Neuronal stem cell (in vitro differentiated cells): Measurements from ENCODE around the gene CDC42EP3.

Experiments used
- DNase-seq: peaks from one replicate; pipeline ENCODE4 v3.0.0-alpha.2; 2013; ENCODE audit warnings: low spot score
- H2AFZ ChIP-seq: one replicate; pipeline ENCODE4 v1.6.1; 2013; ENCODE audit warnings: mild to moderate bottlenecking, low read length, inconsistent platforms
- H2AK5ac ChIP-seq: 2 replicates; pipeline ENCODE4 v1.6.1; 2013; ENCODE audit warnings: low read depth, mild to moderate bottlenecking, inconsistent platforms, low read length, moderate library complexity, mixed read lengths
- H2BK120ac ChIP-seq: 2 replicates; pipeline ENCODE4 v1.6.1; 2013; ENCODE audit warnings: low read depth, mild to moderate bottlenecking, inconsistent platforms, low read length, moderate library complexity, mixed read lengths
- H2BK12ac ChIP-seq: one replicate; pipeline ENCODE4 v1.6.1; 2013; ENCODE audit warnings: low read length, inconsistent platforms
- H2BK15ac ChIP-seq: 2 replicates; pipeline ENCODE4 v1.6.1; 2013; ENCODE audit warnings: mild to moderate bottlenecking, low read length, inconsistent platforms, mixed read lengths
- H2BK5ac ChIP-seq: one replicate; pipeline ENCODE4 v1.6.1; 2013; ENCODE audit warnings: inconsistent platforms, mild to moderate bottlenecking, low read length, moderate library complexity
- H3K14ac ChIP-seq: one replicate; pipeline ENCODE4 v1.6.1; 2013; ENCODE audit warnings: low read length, inconsistent platforms
- H3K18ac ChIP-seq: 2 replicates; pipeline ENCODE4 v1.6.1; 2013; ENCODE audit warnings: low read length, inconsistent platforms
- H3K23ac ChIP-seq: 2 replicates; pipeline ENCODE4 v1.6.1; 2013; ENCODE audit warnings: low read depth, mild to moderate bottlenecking, mixed read lengths, low read length, inconsistent platforms; ENCODE audit not compliant: poor library complexity
- H3K27ac ChIP-seq: replicated peaks from 3 replicates; pipeline ENCODE4 v1.5.1; 2013; ENCODE audit warnings: low read length, inconsistent platforms
- H3K27me3 ChIP-seq, 3 experiments: 2 replicates each; pipeline ENCODE4 v1.6.1; 2013; ENCODE audit warnings: low read length in 3 of 3, mild to moderate bottlenecking in 2 of 3, inconsistent platforms in 1 of 3, low read depth in 1 of 3, mixed read lengths in 1 of 3, moderate library complexity in 1 of 3; ENCODE audit not compliant: control insufficient read depth in 3 of 3, insufficient read depth in 3 of 3
- H3K36me3 ChIP-seq, 2 donors: replicated peaks in 1 of 2; 2 replicates each; pipeline ENCODE4 v1.6.1; 2013; ENCODE audit warnings: low read length in 2 of 2; ENCODE audit not compliant: control insufficient read depth in 2 of 2, insufficient read depth in 2 of 2
- H3K4ac ChIP-seq: 2 replicates; pipeline ENCODE4 v1.6.1; 2013; ENCODE audit warnings: inconsistent platforms, mild to moderate bottlenecking, low read length, moderate library complexity
- H3K4me1 ChIP-seq, 2 donors: 1 replicate in 1 of 2; 2 replicates in 1 of 2; pipeline ENCODE4 v1.6.1; 2013; ENCODE audit warnings: low read length in 2 of 2, low read depth in 1 of 2; ENCODE audit not compliant: control insufficient read depth in 2 of 2, insufficient read depth in 1 of 2
- H3K4me2 ChIP-seq: one replicate; pipeline ENCODE4 v1.6.1; 2013; ENCODE audit warnings: mild to moderate bottlenecking, low read length, inconsistent platforms; ENCODE audit not compliant: insufficient read depth, poor library complexity, severe bottlenecking
- H3K4me3 ChIP-seq, 2 donors: 2 replicates each; pipeline ENCODE4 v1.5.1; 2013; ENCODE audit warnings: low read length in 2 of 2, mild to moderate bottlenecking in 2 of 2, inconsistent platforms in 1 of 2, moderate library complexity in 1 of 2
- H3K79me1 ChIP-seq: one replicate; pipeline ENCODE4 v1.6.1; 2013; ENCODE audit warnings: low read depth, mild to moderate bottlenecking, inconsistent platforms, low read length, moderate library complexity
- H3K9ac ChIP-seq: one replicate; pipeline ENCODE4 v1.6.1; 2013; ENCODE audit warnings: mild to moderate bottlenecking, low read depth, low read length, inconsistent platforms; ENCODE audit not compliant: poor library complexity
- H3K9me3 ChIP-seq, 2 donors: replicated peaks in 1 of 2; 2 replicates each; pipeline versions ENCODE3 to v1.6.1; 2013; ENCODE audit warnings: low read length in 2 of 2, mild to moderate bottlenecking in 2 of 2, inconsistent platforms in 1 of 2, low read depth in 1 of 2, mixed read lengths in 1 of 2, moderate library complexity in 1 of 2; ENCODE audit not compliant: control insufficient read depth in 2 of 2, insufficient read depth in 1 of 2
- H4K8ac ChIP-seq: one replicate; pipeline ENCODE4 v1.6.1; 2013; ENCODE audit warnings: low read depth, mild to moderate bottlenecking, inconsistent platforms, low read length, moderate library complexity
- H4K91ac ChIP-seq: one replicate; pipeline ENCODE4 v1.6.1; 2013; ENCODE audit warnings: low read length, low read depth, mild to moderate bottlenecking, inconsistent platforms; ENCODE audit not compliant: poor library complexity
- WGBS, 2 donors: extraction: QIAGEN DNeasy Blood & Tissue Kit; methylation state at CpG; one replicate each; pipeline ENCODE4 v1.1.7; 2013; ENCODE audit warnings: missing lambda C conversion rate in 2 of 2, mixed read lengths in 1 of 2; ENCODE audit not compliant: insufficient read length in 2 of 2, insufficient replicate concordance in 1 of 2; ENCODE audit errors: extremely low coverage in 2 of 2; 5-methylcytosine and 5-hydroxymethylcytosine counted together

CDC42EP3 gene

DNA sequence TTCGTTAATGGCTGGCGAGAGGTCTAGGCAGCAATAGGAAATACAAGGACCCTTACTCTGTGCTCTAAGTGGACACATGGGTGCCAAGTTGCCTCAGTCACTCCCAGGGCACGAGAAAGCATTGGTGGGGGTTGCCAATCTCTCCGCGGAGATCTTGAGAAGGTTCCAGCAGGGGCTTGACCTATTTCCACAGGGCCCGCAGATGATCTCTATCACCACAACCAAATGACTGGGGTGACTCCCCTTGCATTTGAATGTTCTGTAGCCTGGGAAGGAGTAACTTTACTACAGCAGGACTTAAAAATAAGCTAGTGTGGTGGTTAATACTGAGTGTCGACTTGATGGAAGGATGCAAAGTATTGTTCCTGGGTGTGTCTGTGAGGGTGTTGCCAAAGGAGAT, 8.1 kb downstream of the CDC42EP3 start:
- no peak overlapping the region for H3K9ac ChIP-seq
- no peak overlapping the region for H3K4me3 ChIP-seq
- DNase-seq = no peak
- peaks cover 0 to 84% of the 10 kb centered on the region in 2 donors for H3K36me3 ChIP-seq
- no peak overlapping the region for H3K23ac ChIP-seq
- H3K9me3 ChIP-seq = no peaks in the 10 kb centered on the region
- H3K27ac ChIP-seq = no peak overlapping the region
- H3K4ac ChIP-seq = no peak overlapping the region
- no peak overlapping the region for H2AFZ ChIP-seq
- no peak overlapping the region for H3K14ac ChIP-seq
- no peak overlapping the region for H3K18ac ChIP-seq
- no peaks in the 10 kb centered on the region for H3K27me3 ChIP-seq
- H3K79me1 ChIP-seq = no peaks in the 10 kb centered on the region
- peaks cover 6 to 9% of the 10 kb centered on the region in 2 donors for H3K4me1 ChIP-seq
- no peak overlapping the region for H4K91ac ChIP-seq
- H2BK120ac ChIP-seq = no peak overlapping the region
- H2BK12ac ChIP-seq = no peak overlapping the region
- no peak overlapping the region for H4K8ac ChIP-seq
- no peak overlapping the region for H2AK5ac ChIP-seq
- no peak overlapping the region for H2BK15ac ChIP-seq
- no CpG with 5 or more reads among the region's 7 CpGs for WGBS, 2 donors
- no peak overlapping the region for H3K4me2 ChIP-seq
- no peak overlapping the region for H2BK5ac ChIP-seq

DNA sequence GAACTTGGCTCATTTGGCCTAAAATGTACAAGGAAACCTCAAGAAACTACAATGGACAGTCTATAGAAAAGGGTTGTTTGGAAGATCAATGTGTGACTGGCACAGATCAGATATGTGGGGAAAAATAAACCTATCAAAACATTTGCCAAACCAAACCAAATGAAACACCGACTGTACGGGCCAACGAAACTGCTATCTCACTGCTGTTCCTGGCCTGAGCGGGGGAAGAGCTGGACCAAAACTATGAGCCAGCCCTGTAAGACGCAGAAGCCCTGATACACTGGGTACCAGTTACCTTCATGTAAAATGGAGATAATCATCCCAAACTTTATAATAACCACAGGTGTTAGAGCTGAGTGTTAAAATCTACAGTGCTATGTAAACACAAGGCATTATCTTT, 11.7 kb downstream of the CDC42EP3 start:
- no peaks in the 10 kb centered on the region for H3K27me3 ChIP-seq
- DNase-seq = no peak
- no peak overlapping the region for H2BK12ac ChIP-seq
- no peak overlapping the region for H3K4me2 ChIP-seq
- H2BK5ac ChIP-seq = no peak overlapping the region
- no peak overlapping the region for H3K23ac ChIP-seq
- no peak overlapping the region for H2BK120ac ChIP-seq
- H3K4me1 ChIP-seq = peaks cover 17 to 34% of the 10 kb centered on the region in 2 donors
- no peaks in the 10 kb centered on the region for H3K79me1 ChIP-seq
- peaks cover 0 to 64% of the 10 kb centered on the region in 2 donors for H3K36me3 ChIP-seq
- no CpG with 5 or more reads among the region's 5 CpGs for WGBS, 2 donors
- no peak overlapping the region for H3K27ac ChIP-seq
- H2AK5ac ChIP-seq = no peak overlapping the region
- H3K9ac ChIP-seq = no peak overlapping the region
- H3K18ac ChIP-seq = no peak overlapping the region
- no peak overlapping the region for H2BK15ac ChIP-seq
- no peak overlapping the region for H4K8ac ChIP-seq
- no peak overlapping the region for H4K91ac ChIP-seq
- H3K4me3 ChIP-seq = no peak overlapping the region
- no peak overlapping the region for H2AFZ ChIP-seq
- no peak overlapping the region for H3K14ac ChIP-seq
- no peaks in the 10 kb centered on the region for H3K9me3 ChIP-seq
- no peak overlapping the region for H3K4ac ChIP-seq

DNA sequence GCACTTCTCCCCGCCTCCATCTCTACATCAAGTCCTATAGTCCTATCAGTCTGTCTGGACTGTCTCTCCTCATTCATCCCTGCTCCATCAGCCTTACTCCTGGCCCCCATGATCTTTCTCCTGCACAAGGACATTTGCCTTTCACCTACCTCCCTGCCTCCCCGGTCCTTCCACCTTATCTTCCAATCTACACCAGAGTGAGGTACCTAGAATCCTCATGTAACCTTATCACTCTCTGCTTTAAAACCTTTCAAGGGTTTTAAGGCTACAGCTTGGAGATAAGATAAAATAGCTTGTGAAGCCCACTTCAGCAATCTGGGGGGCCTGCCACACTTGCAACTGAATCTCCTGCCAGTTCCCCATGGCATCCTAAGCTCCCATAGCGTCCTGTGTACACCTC, 12.8 kb downstream of the CDC42EP3 start:
- Histone ChIP-seq H3K4ac (no peak overlapping the region), H3K27me3 (no peaks in the 10 kb centered on the region), H3K79me1 (peaks cover 4% of the 10 kb centered on the region), H3K27ac (no peak overlapping the region), H3K23ac (no peak overlapping the region), H2BK12ac (no peak overlapping the region), H2AFZ (no peak overlapping the region), H3K9me3 (no peaks in the 10 kb centered on the region), H4K8ac (no peak overlapping the region), H4K91ac (no peak overlapping the region), H3K4me2 (no peak overlapping the region), H3K18ac (no peak overlapping the region), H2BK120ac (no peak overlapping the region), H2AK5ac (no peak overlapping the region), H3K36me3 (peaks cover 0 to 62% of the 10 kb centered on the region in 2 donors), H3K4me3 (no peak overlapping the region), H2BK5ac (no peak overlapping the region), H2BK15ac (no peak overlapping the region), H3K14ac (no peak overlapping the region), H3K9ac (no peak overlapping the region), H3K4me1 (peaks cover 22 to 43% of the 10 kb centered on the region in 2 donors)
- no CpG with 5 or more reads among the region's 3 CpGs for WGBS, 2 donors
- DNase-seq = no peak

DNA sequence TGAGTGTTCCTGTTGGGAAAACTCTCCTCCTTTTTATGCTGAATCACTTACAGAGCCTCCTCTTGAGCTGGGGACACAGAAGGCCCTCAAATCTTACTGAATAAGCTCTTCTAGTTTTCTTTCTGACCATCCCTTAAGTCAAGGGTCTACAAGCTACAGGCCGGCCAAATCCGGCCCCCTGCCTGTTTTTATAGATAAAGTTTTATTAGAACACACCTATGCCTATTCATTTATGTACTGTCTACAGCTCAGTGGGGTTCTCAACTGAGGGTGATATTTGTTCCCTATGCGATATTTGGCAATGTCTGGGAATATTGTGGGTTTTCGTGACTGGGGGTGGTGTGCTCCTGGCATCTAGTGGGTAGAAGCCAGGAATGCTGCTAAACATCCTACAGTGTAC, 14.0 kb downstream of the CDC42EP3 start:
- Histone ChIP-seq H2BK120ac (no peak overlapping the region), H3K4me2 (no peak overlapping the region), H3K9me3 (no peaks in the 10 kb centered on the region), H2AK5ac (no peak overlapping the region), H2AFZ (no peak overlapping the region), H3K9ac (no peak overlapping the region), H4K8ac (no peak overlapping the region), H3K4me3 (no peak overlapping the region), H2BK12ac (no peak overlapping the region), H3K27ac (peak overlapping the region; percentile 85), H2BK15ac (no peak overlapping the region), H3K27me3 (no peaks in the 10 kb centered on the region), H3K4me1 (peaks cover 22 to 47% of the 10 kb centered on the region in 2 donors), H3K18ac (no peak overlapping the region), H3K23ac (no peak overlapping the region), H3K36me3 (peaks cover under 1 to 60% of the 10 kb centered on the region in 2 donors), H2BK5ac (no peak overlapping the region), H4K91ac (no peak overlapping the region), H3K4ac (no peak overlapping the region), H3K14ac (no peak overlapping the region), H3K79me1 (peaks cover 4% of the 10 kb centered on the region)
- WGBS, 2 donors = no CpG with 5 or more reads among the region's 4 CpGs
- DNase-seq = no peak
